Endothelial cell of umbilical vein (primary cell): ENCODE results near the gene RNF175. TPM values are rescaled to one million over a fixed set of nuclear protein-coding genes. Genes with fewer than 3 reads are reported as not detected.

ENCODE experiments used
- BruUV-seq: library from RNA; stranded (reverse); fragments of 400-500 nt; replicated peaks from 2 replicates; lab custom pipeline; 2021; lab: Mats Ljungman, UMichigan
- CTCF ChIA-PET: fragments of 300-600, 350-600 bp; sonication (Branson Sonifier 250); formaldehyde crosslinking; loops from one replicate; lab custom pipeline; 2021; ENCODE audit warnings: antibody characterized with exemption, inconsistent platforms; lab: Charles Lee
- POLR2A ChIA-PET: fragments of 300-600, 350-600 bp; sonication (Branson Sonifier 250); formaldehyde crosslinking; loops from one replicate; lab custom pipeline; 2021; ENCODE audit warnings: antibody characterized with exemption, inconsistent platforms; lab: Charles Lee
- DNase-seq: peaks from one replicate; pipeline ENCODE4 v3.0.0-alpha.2; 2011; ENCODE audit warnings: low read depth, low spot score
- FAIRE-seq: peaks from 2 replicates; lab custom pipeline; 2011; peaks lifted over from hg19 to GRCh38; lab: Jason Lieb, UNC
- H2AFZ ChIP-seq: 2 replicates; pipeline ENCODE4 v1.6.0; 2012; ENCODE audit warnings: low read depth, low read length, control low read depth, inconsistent platforms
- H3K27ac ChIP-seq: 2 replicates; pipeline ENCODE4 v1.5.1; 2011; ENCODE audit warnings: low read depth, mild to moderate bottlenecking, control low read depth, low read length, moderate library complexity; ENCODE audit not compliant: insufficient read depth
- H3K27me3 ChIP-seq, 2 experiments: 2 replicates each; pipeline versions ENCODE4 v1.6.0 to v1.6.1; 2011; ENCODE audit warnings: low read length in 2 of 2, mixed read lengths in 1 of 2; ENCODE audit not compliant: control insufficient read depth in 2 of 2, insufficient read depth in 2 of 2
- H3K36me3 ChIP-seq, 2 experiments: 2 replicates in 1 of 2; 3 replicates in 1 of 2; pipeline ENCODE4 v1.5.1; 2011; ENCODE audit warnings: low read length in 2 of 2, mild to moderate bottlenecking in 1 of 2, moderate library complexity in 1 of 2; ENCODE audit not compliant: control insufficient read depth in 2 of 2, insufficient read depth in 2 of 2; ENCODE audit errors: extremely low read depth in 1 of 2
- H3K4me1 ChIP-seq: 3 replicates; pipeline ENCODE4 v1.5.1; 2011; ENCODE audit warnings: mild to moderate bottlenecking, low read length; ENCODE audit not compliant: control insufficient read depth, insufficient read depth; ENCODE audit errors: extremely low read depth
- H3K4me2 ChIP-seq: 2 replicates; pipeline ENCODE4 v1.6.1; 2011; ENCODE audit warnings: low read length, control low read depth, mixed read lengths; ENCODE audit not compliant: insufficient read depth
- H3K4me3 ChIP-seq, 3 experiments: fragments of 200-600 bp in 1 of 3; sonication (generic), shearing (Covaris generic) in 1 of 3; replicated peaks in 1 of 3; 2 replicates each; pipeline ENCODE4 v1.5.1; 2011 to 2016; ENCODE audit warnings: control low read depth in 3 of 3, low read length in 3 of 3, mild to moderate bottlenecking in 2 of 3, inconsistent platforms in 1 of 3, low read depth in 1 of 3, moderate library complexity in 1 of 3; ENCODE audit not compliant: insufficient read depth in 1 of 3
- H3K79me2 ChIP-seq: 2 replicates; pipeline ENCODE4 v1.6.0; 2012; ENCODE audit warnings: low read length, inconsistent platforms; ENCODE audit not compliant: control insufficient read depth, insufficient read depth
- H3K9ac ChIP-seq: replicated peaks from 2 replicates; pipeline ENCODE3; 2011; ENCODE audit warnings: low read length, control low read depth; ENCODE audit not compliant: insufficient read depth; ENCODE audit errors: extremely low read depth
- H3K9me1 ChIP-seq: replicated peaks from 3 replicates; pipeline ENCODE4 v1.6.0; 2011; ENCODE audit warnings: mild to moderate bottlenecking, low read length; ENCODE audit not compliant: control insufficient read depth, insufficient read depth; ENCODE audit errors: extremely low read depth
- H3K9me3 ChIP-seq: replicated peaks from 2 replicates; pipeline ENCODE4 v1.5.1; 2012; ENCODE audit warnings: low read length, inconsistent platforms; ENCODE audit not compliant: control insufficient read depth, insufficient read depth
- H4K20me1 ChIP-seq: replicated peaks from 2 replicates; pipeline ENCODE3; 2011; ENCODE audit warnings: mild to moderate bottlenecking, low read length; ENCODE audit not compliant: control insufficient read depth, insufficient read depth; ENCODE audit errors: extremely low read depth
- CTCF ChIP-seq, 2 donors: IDR thresholded peaks; 1 replicate in 1 of 2; 2 replicates in 1 of 2; pipeline ENCODE4 v1.5.1; 2011; ENCODE audit warnings: low read length in 2 of 2, mild to moderate bottlenecking in 2 of 2, moderate library complexity in 2 of 2, control low read depth in 1 of 2, inconsistent platforms in 1 of 2, low read depth in 1 of 2; ENCODE audit not compliant: insufficient read depth in 1 of 2; ENCODE audit errors: extremely low read depth in 1 of 2
- EZH2 ChIP-seq: IDR thresholded peaks from 2 replicates; pipeline ENCODE4 v1.6.1; 2012; ENCODE audit warnings: borderline replicate concordance, low read depth, mild to moderate bottlenecking, moderate library complexity, low read length, inconsistent platforms; ENCODE audit not compliant: severe bottlenecking
- FOS ChIP-seq: IDR thresholded peaks from 2 replicates; pipeline ENCODE4 v1.6.1; 2011; ENCODE audit warnings: mild to moderate bottlenecking, low read length, moderate library complexity, borderline replicate concordance; ENCODE audit not compliant: insufficient read depth
- GATA2 ChIP-seq: IDR thresholded peaks from 2 replicates; pipeline ENCODE4 v1.7.0; 2011; ENCODE audit warnings: low read depth, mild to moderate bottlenecking, moderate library complexity, mixed read lengths, low read length; ENCODE audit not compliant: insufficient read length, insufficient read depth
- JUN ChIP-seq: IDR thresholded peaks from 2 replicates; pipeline ENCODE4 v1.6.1; 2011; ENCODE audit warnings: borderline replicate concordance, low read depth; ENCODE audit not compliant: insufficient read length, insufficient read depth
- MYC ChIP-seq: IDR thresholded peaks from one replicate; pipeline ENCODE4 v1.6.1; 2011; ENCODE audit warnings: mild to moderate bottlenecking, low read depth, low read length
- POLR2A ChIP-seq: IDR thresholded peaks from 2 replicates; pipeline ENCODE4 v1.6.1; 2012; ENCODE audit warnings: low read depth, mild to moderate bottlenecking, control low read depth, low read length
- POLR2AphosphoS5 ChIP-seq: IDR thresholded peaks from 2 replicates; pipeline ENCODE4 v1.6.1; 2012; ENCODE audit warnings: low read depth, mild to moderate bottlenecking, control low read depth, low read length, moderate library complexity; ENCODE audit not compliant: insufficient read depth
- dilution Hi-C: fragments of 300-500 bp; cut with MboI; formaldehyde crosslinking; loops from one replicate; pipeline ENCODE4 v1.15.0; 2019; ENCODE audit warnings: low sequenced_read_pairs; ENCODE audit not compliant: extremely low pct_ligation_motif_present
- intact Hi-C: fragments of 100-400 bp; cut with micrococcal nuclease; formaldehyde crosslinking; loops from one replicate; pipeline ENCODE4 v1.10.0; 2022
- polyA plus RNA-seq, 4 experiments: library from polyadenylated mRNA; depleted of rRNA in 3 of 4; stranded (reverse) in 3 of 4; unstranded in 1 of 4; fragments of >200 nt; gene quantifications; 2 replicates each; pipeline versions ENCODE4 v1.2.1 to v1.2.3, GENCODE V29; 2011 to 2012; ENCODE audit warnings: missing spikeins in 1 of 4
- total RNA-seq: library from RNA; stranded (reverse); gene quantifications from 2 replicates; pipeline ENCODE4 v1.2.3, GENCODE V29; 2021
- TF ChIP-seq, protein P1 (sequence below): IDR thresholded peaks from 2 replicates; pipeline ENCODE4 v1.6.1; 2011; ENCODE audit not compliant: insufficient read depth, insufficient read length

RNF175 gene
- total and polyA plus RNA-seq, 2 donors (not counting 3 experiments of a cell fraction or from before 2014, with no cell fraction given): not detected

- Histone ChIP-seq H3K4me2 (no peak overlapping the region), H4K20me1 (no peaks in the 10 kb centered on the region), H3K36me3 (no peaks in the 10 kb centered on the region), H3K27ac (no peak overlapping the region), H2AFZ (no peak overlapping the region), H3K4me1 (peaks cover 12% of the 10 kb centered on the region), H3K9ac (no peak overlapping the region), H3K9me1 (no peaks in the 10 kb centered on the region), H3K27me3 (peaks cover 47 to 74% of the 10 kb centered on the region in 2 experiments), H3K79me2 (no peaks in the 10 kb centered on the region), H3K9me3 (no peaks in the 10 kb centered on the region), H3K4me3 (no peak overlapping the region)
- no peak for FAIRE-seq
- no TSS peak for BruUV-seq
- ChIA-PET POLR2A (no interaction called here), CTCF (interaction anchor here (4.0 kb wide), 1 partner anchor 8 kb away, joined by 22 read pairs; no protein-coding TSS in a partner anchor)
- dilution Hi-C loops (no loop called here), intact Hi-C loops (loop anchor here (1.0 kb wide), 1 partner anchor 34 kb away; no protein-coding TSS in a partner anchor)
- no peak for DNase-seq
- TF ChIP-seq MYC: no peak
- TF ChIP-seq CTCF (IDR thresholded peaks at IDR 0.05; ENCODE audit: extremely low read depth in 1 of 2, insufficient read depth in 1 of 2, low read depth in 1 of 2, low read length in 2 of 2): no peak
- TF ChIP-seq, protein P1, sequence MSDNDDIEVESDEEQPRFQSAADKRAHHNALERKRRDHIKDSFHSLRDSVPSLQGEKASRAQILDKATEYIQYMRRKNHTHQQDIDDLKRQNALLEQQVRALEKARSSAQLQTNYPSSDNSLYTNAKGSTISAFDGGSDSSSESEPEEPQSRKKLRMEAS: no peak
These were observed 34.2 kb upstream of the RNF175 start for GRCh38 chr4:153794006-153794405.

DNA sequence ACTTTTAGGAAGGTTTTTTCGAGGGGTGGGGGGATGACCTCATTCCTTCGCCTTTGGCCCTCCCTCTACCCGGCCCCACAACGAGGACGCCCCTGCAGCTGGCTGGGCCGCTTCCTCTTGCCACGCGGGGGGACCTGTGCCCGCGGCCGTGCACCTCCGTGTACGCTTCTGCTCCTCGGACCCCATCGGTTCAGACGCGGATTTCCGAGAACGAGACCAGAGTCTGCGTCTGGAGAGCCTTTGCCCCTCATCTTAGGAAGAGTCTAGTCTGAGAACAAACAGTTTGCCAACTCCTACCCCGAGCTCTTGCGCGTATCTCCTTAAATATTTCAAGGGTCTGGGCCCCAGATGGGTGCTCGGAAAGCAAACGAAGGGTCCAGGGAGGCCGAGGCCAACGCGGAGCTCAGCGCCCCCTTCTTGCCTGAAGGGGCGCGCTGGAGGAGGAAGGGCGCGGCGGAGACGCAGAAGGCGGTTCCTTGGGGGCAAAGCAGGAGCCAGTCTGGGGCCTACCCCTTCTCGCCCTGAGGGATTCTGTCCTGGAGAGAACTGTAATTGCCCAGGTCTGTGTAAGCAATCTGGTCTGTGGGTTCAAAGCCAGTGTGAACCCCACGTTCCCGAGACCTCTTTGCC is 32.9 kb upstream of the RNF175 start:
- Histone ChIP-seq H3K27me3 (peaks cover 59 to 84% of the 10 kb centered on the region in 2 experiments), H3K27ac (no peak overlapping the region), H2AFZ (no peak overlapping the region), H3K4me2 (peak overlapping the region; percentile 30), H3K36me3 (no peaks in the 10 kb centered on the region), H3K9me1 (no peaks in the 10 kb centered on the region), H3K9ac (no peak overlapping the region), H4K20me1 (no peaks in the 10 kb centered on the region), H3K4me3 (no peak overlapping the region), H3K9me3 (no peaks in the 10 kb centered on the region), H3K4me1 (peaks cover 12% of the 10 kb centered on the region), H3K79me2 (no peaks in the 10 kb centered on the region)
- BruUV-seq: no TSS peak
- TF ChIP-seq POLR2A (no peak), MYC (no peak), CTCF (IDR thresholded peaks at IDR 0.05; ENCODE audit: extremely low read depth in 1 of 2, insufficient read depth in 1 of 2, low read depth in 1 of 2, low read length in 2 of 2) (no peak), EZH2 (no peak), GATA2 (no peak), FOS (no peak), JUN (no peak), POLR2AphosphoS5 (no peak)
- TF ChIP-seq, protein P1: no peak
- FAIRE-seq (no peak), DNase-seq (no peak)
- POLR2A ChIA-PET: no interaction called here
- dilution Hi-C loops: no loop called here
- intact Hi-C loops: no loop called here
- CTCF ChIA-PET: no interaction called here
